Measurements from ENCODE around the gene EEPD1. TPM values are rescaled to one million over a fixed set of nuclear protein-coding genes. Genes with fewer than 3 reads are reported as not detected.
A peak's percentile ranks its signal among the peaks of the same experiment; 100 is the strongest.
"Not testable (repeated sequence)": the region's sequence is repeated elsewhere in the genome, so short reads cannot be mapped to it uniquely, and the experiment has no call there.

EEPD1 gene
- total RNA-seq, 1 experiment from 2014 or later: 9.8 TPM

DNA sequence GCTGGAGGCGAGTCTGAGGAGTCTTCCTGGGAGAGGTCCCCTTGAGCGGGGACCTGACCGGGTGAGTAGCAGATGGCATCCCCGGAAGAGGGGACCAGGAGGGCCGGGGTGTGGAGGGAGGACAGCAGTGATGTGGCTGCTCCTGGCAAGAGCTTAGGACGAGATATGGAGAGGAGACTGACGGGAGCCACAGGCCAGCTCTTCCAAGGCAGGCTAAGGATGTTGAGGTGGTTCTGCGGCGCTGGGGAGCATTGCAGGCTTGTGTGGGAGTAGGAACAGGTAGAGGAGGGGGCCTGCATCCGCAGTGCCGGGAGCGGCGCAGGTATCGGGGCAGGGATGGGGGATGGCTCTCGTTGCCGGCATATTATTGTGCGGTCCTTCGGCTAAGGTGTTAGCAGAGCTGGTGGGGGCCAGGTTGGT is 159.9 kb downstream of the EEPD1 start:
- Histone ChIP-seq H3K36me3 (replicated peaks; ENCODE audit: control insufficient read depth, insufficient read depth, low read length) (no peaks in the 10 kb centered on the region), H3K27me3 (ENCODE audit: control insufficient read depth, insufficient read depth, low read length) (no peaks in the 10 kb centered on the region), H3K4me3 (ENCODE audit: insufficient read depth, low read depth, low read length) (no peak overlapping the region)
- no peak for DNase-seq

DNA sequence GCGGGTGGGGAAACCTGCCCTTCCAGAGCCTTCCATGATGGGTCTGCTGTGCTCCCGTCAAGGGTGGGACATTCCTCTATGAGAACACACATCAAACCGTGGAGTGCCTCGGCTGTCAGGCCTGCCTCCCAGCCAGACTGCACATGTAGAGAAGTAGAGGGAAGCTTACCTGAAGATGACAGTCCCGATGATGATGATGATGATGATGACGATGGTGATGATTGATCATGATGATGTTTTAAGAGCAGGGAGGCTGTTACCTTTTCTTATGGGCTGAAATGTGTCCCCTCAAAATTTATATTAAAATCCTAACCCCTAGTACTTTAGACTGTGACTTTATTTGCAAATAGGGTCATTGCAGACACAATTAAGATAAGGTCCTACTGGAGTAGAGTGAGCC is 160.6 kb downstream of the EEPD1 start:
- Histone ChIP-seq H3K4me3 (ENCODE audit: insufficient read depth, low read depth, low read length) (no peak overlapping the region), H3K27me3 (ENCODE audit: control insufficient read depth, insufficient read depth, low read length) (no peaks in the 10 kb centered on the region), H3K36me3 (replicated peaks; ENCODE audit: control insufficient read depth, insufficient read depth, low read length) (no peaks in the 10 kb centered on the region)
- DNase-seq: no peak

DNA sequence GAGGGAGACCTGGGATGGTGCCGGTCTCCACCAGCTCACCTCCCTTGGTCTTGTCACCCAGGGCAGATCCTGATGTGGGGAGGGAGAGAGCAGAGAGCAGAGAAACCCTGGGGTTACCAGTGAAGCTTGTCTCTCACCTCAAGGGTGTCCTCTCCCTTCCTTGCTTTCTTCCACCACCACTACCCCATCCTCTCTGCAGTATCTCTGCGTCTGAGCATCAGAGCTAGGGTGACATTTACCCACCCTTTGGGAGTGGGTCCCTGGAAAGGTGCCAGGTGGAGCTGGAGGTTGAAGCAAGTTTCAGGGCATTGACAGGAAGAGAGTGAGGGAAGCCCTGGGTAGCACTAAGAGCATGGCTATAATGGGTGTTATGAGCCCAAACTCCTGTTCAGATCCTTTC is 161.4 kb downstream of the EEPD1 start:
- Histone ChIP-seq H3K27me3 (ENCODE audit: control insufficient read depth, insufficient read depth, low read length) (no peaks in the 10 kb centered on the region), H3K4me3 (ENCODE audit: insufficient read depth, low read depth, low read length) (no peak overlapping the region)
- DNase-seq: no peak

DNA sequence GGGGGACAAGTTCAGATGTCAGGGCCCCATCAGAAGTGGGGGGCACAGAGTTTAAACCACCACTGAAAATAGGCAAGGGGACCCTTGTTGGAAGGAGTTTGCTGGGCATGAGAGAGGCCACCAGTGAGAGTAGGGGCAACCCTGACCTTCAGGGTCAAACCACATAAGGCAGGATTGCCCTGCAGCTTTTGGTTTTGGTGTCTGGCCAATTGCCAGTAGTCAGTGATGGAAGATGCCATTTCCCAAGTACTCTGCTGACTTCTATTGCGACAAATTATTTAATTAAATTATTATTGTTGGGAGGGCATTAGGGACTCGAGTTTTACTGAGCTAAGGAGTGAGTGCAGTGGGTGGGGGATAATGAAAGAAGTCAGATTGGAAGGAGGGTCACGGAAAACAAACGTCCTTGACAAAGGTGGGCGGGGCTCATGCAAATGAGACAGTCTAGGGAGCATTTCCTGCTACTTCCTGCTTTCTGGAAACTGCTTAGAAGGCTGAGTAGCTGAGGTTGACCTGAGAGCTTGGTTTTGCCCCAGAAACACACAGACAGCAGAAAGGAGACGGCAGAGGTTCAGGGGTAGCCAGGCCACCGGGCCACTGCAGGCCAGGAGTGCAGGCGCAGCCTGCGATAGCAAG is 162.4 kb downstream of the EEPD1 start:
- H3K4me3 ChIP-seq (ENCODE audit: insufficient read depth, low read depth, low read length): no peak overlapping the region
- H3K36me3 ChIP-seq (replicated peaks; ENCODE audit: control insufficient read depth, insufficient read depth, low read length): no peaks in the 10 kb centered on the region
- DNase-seq: peak; percentile 61
- H3K27me3 ChIP-seq (ENCODE audit: control insufficient read depth, insufficient read depth, low read length): no peaks in the 10 kb centered on the region

More for the DNA sequence above, 161.4 kb downstream of the EEPD1 start:
- H3K36me3 ChIP-seq (replicated peaks; ENCODE audit: control insufficient read depth, insufficient read depth, low read length): no peaks in the 10 kb centered on the region

DNA sequence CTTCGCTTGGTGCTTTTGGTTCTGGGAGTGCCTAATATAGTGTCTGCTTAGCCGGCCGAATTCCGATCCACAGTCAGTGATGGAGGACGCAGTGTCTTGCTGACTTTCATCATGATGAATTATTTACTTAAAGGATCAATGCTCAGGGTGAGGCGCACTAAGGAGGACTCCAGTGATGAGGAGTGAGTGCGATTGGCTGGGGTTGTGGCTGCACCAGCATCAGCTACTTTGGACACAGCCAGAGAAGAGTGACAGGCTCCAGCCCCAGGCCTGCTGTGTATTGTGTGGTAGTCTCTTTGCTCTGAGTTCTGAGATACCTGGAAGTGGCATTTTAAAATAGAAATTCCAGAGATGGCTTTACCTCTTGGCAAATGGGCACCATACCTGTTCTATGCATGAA is 163.3 kb downstream of the EEPD1 start:
- Histone ChIP-seq H3K4me3 (ENCODE audit: insufficient read depth, low read depth, low read length) (no peak overlapping the region), H3K36me3 (replicated peaks; ENCODE audit: control insufficient read depth, insufficient read depth, low read length) (no peaks in the 10 kb centered on the region), H3K27me3 (ENCODE audit: control insufficient read depth, insufficient read depth, low read length) (no peaks in the 10 kb centered on the region)
- DNase-seq: no peak

DNA sequence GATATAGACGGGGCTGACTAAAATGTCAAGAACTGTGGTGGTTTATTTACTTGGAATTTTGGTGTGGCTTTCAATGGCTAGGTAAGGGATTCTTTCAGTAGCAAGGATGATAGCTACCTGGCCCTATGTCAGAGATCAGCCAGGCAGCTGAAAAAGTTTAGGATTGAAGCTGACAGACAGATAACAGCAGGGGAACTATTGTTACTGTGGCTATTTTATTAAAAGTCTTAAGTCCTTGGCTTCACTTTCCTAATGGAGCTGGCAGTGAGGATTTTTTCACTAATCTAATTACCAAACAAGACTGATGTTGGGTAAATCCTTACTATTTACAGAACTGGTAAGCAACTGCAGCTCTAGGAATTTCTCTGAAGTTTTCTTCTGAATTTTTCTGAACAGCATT is 164.2 kb downstream of the EEPD1 start:
- H3K36me3 ChIP-seq (replicated peaks; ENCODE audit: control insufficient read depth, insufficient read depth, low read length): no peaks in the 10 kb centered on the region
- H3K4me3 ChIP-seq (ENCODE audit: insufficient read depth, low read depth, low read length): no peak overlapping the region
- H3K27me3 ChIP-seq (ENCODE audit: control insufficient read depth, insufficient read depth, low read length): no peaks in the 10 kb centered on the region
- DNase-seq: no peak

DNA sequence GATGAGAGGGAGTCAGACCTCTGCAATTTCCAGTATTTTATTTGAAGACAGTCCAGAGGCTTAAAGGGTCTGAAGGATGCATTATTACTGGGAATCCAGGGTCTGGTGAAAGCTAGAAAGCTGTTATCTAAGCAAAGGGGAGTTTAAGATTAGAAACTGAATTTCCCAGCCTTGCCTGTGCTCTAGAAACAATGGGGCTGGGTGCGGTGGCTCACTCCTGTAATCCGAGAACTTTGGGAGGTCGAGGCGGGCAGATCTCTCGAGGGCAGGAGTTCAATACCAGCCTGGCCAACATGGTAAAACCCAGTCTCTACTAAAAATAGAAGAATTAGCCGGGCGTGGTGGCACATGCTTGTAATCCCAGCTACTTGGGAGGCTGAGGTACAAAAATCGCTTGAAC is 165.1 kb downstream of the EEPD1 start:
- Histone ChIP-seq H3K27me3 (ENCODE audit: control insufficient read depth, insufficient read depth, low read length) (no peaks in the 10 kb centered on the region), H3K4me3 (ENCODE audit: insufficient read depth, low read depth, low read length) (no peak overlapping the region), H3K36me3 (replicated peaks; ENCODE audit: control insufficient read depth, insufficient read depth, low read length) (no peaks in the 10 kb centered on the region)
- no peak for DNase-seq

DNA sequence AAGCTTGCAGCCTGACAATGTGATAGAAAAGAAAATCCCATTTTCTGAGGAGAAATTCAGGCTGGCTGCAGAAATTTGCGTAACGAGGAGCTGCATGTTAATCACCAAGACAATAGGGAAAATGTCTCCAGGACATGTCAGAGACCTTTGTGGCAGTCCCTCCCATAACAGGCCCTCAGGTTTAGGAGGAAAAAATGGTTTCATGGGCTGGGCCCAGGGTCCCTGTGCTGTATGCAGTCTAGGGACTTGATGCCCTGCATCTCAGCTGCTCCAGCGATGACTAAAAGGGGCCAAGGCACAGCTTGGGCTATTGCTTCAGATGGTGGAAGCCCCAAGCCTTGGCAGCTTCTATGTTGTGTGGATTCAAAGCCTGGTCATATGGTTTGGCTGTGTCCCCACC is 168.2 kb downstream of the EEPD1 start:
- not testable (repeated sequence) for DNase-seq; H3K4me3 ChIP-seq (ENCODE audit: insufficient read depth, low read depth, low read length); H3K36me3 ChIP-seq (replicated peaks; ENCODE audit: control insufficient read depth, insufficient read depth, low read length); H3K27me3 ChIP-seq (ENCODE audit: control insufficient read depth, insufficient read depth, low read length)

DNA sequence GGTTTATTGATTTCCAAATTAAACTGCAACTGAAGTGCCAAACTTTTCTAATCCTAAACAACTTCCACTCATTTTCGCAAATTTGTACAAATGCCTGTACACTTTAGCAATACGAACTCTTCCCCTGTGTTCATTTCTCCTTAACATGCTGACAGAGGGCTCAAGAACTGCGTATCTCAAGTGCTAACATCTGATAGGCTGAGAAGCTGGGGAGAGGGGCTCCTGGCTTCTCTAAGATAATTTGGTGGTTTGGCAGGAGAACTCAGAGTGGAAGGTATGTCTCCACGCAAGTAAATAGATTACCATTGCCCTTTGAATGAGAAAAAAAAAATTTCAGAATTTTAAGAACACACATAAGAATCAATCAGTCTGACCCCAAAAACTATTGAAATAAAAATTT is 183.3 kb downstream of the EEPD1 start:
- no peaks in the 10 kb centered on the region for H3K36me3 ChIP-seq (replicated peaks; ENCODE audit: control insufficient read depth, insufficient read depth, low read length)
- H3K27me3 ChIP-seq (ENCODE audit: control insufficient read depth, insufficient read depth, low read length): no peaks in the 10 kb centered on the region
- no peak overlapping the region for H3K4me3 ChIP-seq (ENCODE audit: insufficient read depth, low read depth, low read length)
- no peak for DNase-seq

DNA sequence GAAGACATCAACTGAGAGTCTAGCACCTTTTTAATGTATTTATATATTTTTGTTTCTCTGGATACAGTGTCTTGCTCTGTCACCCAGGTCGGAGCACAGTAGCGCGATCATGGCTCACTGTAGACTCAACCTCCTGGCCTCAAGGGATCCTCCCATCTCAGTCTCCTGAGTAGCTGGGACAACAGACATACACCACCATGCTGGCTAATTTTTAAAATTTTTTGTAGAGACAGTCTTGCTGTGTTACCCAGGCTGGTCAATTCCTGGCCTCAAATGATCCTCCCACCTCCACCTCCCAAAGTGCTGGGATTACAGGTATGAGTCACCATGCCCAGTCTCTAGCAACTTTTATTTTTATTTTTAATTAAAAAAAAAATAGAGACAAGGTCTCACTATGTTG is 185.2 kb downstream of the EEPD1 start:
- Histone ChIP-seq H3K36me3 (replicated peaks; ENCODE audit: control insufficient read depth, insufficient read depth, low read length) (no peaks in the 10 kb centered on the region), H3K27me3 (ENCODE audit: control insufficient read depth, insufficient read depth, low read length) (no peaks in the 10 kb centered on the region), H3K4me3 (ENCODE audit: insufficient read depth, low read depth, low read length) (no peak overlapping the region)
- no peak for DNase-seq

DNA sequence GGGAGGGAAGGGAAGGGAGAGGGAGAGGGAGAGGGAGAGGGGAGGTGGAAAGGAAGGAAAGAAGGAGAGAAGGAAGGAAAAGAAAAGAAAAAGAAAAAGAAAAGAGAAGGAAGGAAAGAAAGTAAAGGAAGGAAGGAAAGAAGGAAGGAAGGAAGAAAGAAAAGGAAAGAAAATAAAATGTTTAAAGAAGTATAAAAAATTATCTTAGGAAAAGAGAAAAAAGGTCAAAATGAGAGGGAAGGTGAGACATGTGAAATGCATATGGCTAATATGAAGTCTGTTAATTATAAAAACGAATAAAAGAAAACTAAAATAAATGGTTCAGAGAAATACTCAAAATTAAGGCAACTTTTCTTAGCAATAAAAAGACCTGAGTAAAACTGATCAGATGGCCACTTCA is 190.5 kb downstream of the EEPD1 start:
- DNase-seq: no peak
- no peak overlapping the region for H3K4me3 ChIP-seq (ENCODE audit: insufficient read depth, low read depth, low read length)
- H3K27me3 ChIP-seq (ENCODE audit: control insufficient read depth, insufficient read depth, low read length): no peaks in the 10 kb centered on the region

DNA sequence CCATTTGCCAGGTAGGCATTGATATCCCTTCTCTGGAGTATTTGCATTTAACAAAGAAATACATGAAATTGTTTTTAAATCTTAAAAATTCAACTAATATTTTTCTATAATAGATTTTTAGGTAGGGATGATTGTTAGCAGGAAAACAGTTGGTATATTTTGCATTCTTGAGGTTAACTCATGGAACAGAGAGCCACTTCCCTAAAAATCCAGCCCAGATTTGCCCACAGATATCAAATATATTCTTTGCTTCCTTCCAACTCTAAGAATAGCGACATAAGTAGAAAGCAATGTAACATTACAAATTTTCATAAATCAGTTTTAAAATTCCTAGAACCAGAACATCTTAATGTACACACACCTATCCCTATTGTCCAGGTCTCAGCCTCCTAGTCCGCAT is 191.6 kb downstream of the EEPD1 start:
- DNase-seq: no peak
- Histone ChIP-seq H3K27me3 (ENCODE audit: control insufficient read depth, insufficient read depth, low read length) (no peaks in the 10 kb centered on the region), H3K4me3 (ENCODE audit: insufficient read depth, low read depth, low read length) (no peak overlapping the region), H3K36me3 (replicated peaks; ENCODE audit: control insufficient read depth, insufficient read depth, low read length) (no peaks in the 10 kb centered on the region)

More for the DNA sequence above, 190.5 kb downstream of the EEPD1 start:
- H3K36me3 ChIP-seq (replicated peaks; ENCODE audit: control insufficient read depth, insufficient read depth, low read length): no peaks in the 10 kb centered on the region

DNA sequence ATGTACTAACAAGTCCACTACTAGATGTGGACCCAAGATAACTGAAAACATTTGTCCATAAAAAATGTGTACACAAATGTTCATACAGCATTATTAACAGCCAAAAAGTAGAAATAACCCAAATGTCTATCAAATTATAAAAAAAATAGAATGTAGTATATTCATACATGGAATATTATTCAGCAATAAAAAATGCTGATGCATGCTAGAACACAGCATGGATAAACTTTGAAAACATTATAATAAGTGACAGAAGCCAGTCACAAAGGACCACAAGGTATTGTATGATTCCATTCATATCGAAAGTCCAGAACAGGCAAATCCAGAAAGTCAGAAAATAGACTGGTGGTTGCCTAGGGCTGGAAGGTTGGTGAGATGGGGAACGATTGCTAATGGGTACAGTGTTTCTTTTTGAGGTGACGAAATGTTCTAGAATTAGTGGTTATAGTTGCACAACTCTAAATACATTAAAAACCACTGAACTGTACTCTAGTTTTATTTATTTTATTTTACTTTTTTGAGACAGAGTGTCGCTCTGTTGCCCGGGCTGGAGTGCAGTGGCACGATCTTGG is 193.3 kb downstream of the EEPD1 start:
- Histone ChIP-seq H3K36me3 (replicated peaks; ENCODE audit: control insufficient read depth, insufficient read depth, low read length) (no peaks in the 10 kb centered on the region), H3K4me3 (ENCODE audit: insufficient read depth, low read depth, low read length) (no peak overlapping the region), H3K27me3 (ENCODE audit: control insufficient read depth, insufficient read depth, low read length) (no peaks in the 10 kb centered on the region)
- no peak for DNase-seq

DNA sequence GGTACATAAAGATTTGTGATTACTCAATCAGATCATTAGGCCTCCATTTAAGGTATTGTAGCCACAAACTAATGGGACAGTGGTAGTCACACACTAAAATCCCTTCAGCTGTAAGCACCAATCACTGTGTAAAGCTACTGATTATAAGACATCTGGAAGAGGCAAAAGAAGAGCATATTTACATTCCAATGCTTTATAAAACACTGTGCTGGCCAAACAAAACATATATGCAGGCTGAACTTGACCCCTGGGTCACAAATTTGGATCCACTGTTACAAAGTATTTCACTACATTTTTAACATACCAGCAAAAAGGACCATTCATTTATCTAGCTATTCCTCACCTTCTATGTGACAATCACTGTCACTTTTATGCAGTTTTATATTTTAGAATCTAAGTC is 195.2 kb downstream of the EEPD1 start:
- no peak for DNase-seq
- Histone ChIP-seq H3K36me3 (replicated peaks; ENCODE audit: control insufficient read depth, insufficient read depth, low read length) (no peaks in the 10 kb centered on the region), H3K4me3 (ENCODE audit: insufficient read depth, low read depth, low read length) (no peak overlapping the region), H3K27me3 (ENCODE audit: control insufficient read depth, insufficient read depth, low read length) (no peaks in the 10 kb centered on the region)

DNA sequence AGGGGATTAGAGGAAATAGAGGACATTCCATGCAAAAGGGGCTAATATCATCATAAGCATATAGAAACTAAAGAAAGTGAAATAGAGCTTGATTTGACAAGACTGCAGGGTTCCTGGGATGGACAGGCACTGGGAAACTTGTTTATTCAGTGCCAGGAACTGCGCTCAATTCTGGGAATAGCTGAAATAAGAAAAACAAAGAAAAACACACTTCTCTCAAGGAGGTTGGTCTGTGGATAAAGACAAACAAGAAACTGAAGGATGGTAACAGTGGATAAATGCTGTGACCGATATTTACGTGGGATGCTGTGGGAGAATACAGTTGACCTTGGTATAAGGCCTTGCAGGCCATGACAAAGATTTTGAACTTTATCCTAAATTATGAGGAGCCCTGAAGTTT is 195.7 kb downstream of the EEPD1 start:
- Histone ChIP-seq H3K4me3 (ENCODE audit: insufficient read depth, low read depth, low read length) (no peak overlapping the region), H3K36me3 (replicated peaks; ENCODE audit: control insufficient read depth, insufficient read depth, low read length) (no peaks in the 10 kb centered on the region), H3K27me3 (ENCODE audit: control insufficient read depth, insufficient read depth, low read length) (no peaks in the 10 kb centered on the region)
- DNase-seq: no peak

DNA sequence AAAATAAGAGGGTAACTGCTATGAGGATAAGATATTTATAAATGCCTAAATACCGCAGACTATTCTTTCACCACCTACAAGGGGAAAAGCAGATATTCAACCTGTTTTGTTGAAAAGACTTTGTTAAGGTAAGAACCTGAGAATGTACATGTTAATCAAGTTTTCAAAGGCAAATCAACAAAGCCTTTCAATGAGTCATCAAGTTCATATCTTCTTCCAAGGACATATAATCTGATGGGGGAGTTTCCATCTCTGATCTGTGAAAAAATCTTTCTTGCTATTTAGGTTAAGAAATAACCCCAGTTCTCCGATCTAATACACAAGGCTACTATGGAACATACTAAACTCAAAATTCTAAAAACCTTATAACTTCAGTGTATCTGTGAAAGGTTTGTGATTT is 196.6 kb downstream of the EEPD1 start:
- DNase-seq: no peak
- H3K36me3 ChIP-seq (replicated peaks; ENCODE audit: control insufficient read depth, insufficient read depth, low read length): no peaks in the 10 kb centered on the region
- no peak overlapping the region for H3K4me3 ChIP-seq (ENCODE audit: insufficient read depth, low read depth, low read length)
- no peaks in the 10 kb centered on the region for H3K27me3 ChIP-seq (ENCODE audit: control insufficient read depth, insufficient read depth, low read length)

Measured in H7 (cell line).